GM12878 (cell line): ENCODE results near the gene SH2B3. TPM values are rescaled to one million over a fixed set of nuclear protein-coding genes. Genes with fewer than 3 reads are reported as not detected.

Source experiments
- ATAC-seq: fragments of 200-7000 bp; cut with Tn5 transposase; 3 replicates; pipeline ENCODE4 v1.9.1; 2020; ENCODE audit warnings: mild to moderate bottlenecking, moderate library complexity
- BruUV-seq: library from RNA; stranded (reverse); fragments of 400-500 nt; replicated peaks from 2 replicates; lab custom pipeline; 2021; lab: Mats Ljungman, UMichigan
- CTCF ChIA-PET: fragments of 300-600 bp; sonication (Branson Sonifier 250); formaldehyde crosslinking; extraction: SDS; loops from one replicate; lab custom pipeline; 2021; ENCODE audit warnings: inconsistent platforms; lab: Yijun Ruan, JAX
- POLR2A ChIA-PET: fragments of 350-600 bp; formaldehyde crosslinking; extraction: SDS; loops from one replicate; lab custom pipeline; 2021; ENCODE audit warnings: inconsistent platforms; lab: Charles Lee
- RAD21 ChIA-PET: fragments of 300-600 bp; sonication (Branson Sonifier 250); formaldehyde crosslinking; loops from one replicate; lab custom pipeline; 2023; ENCODE audit warnings: antibody characterized with exemption; ENCODE audit not compliant: unreplicated experiment; lab: Charles Lee
- SMC1A ChIA-PET: fragments of 300-600 bp; sonication (Branson Sonifier 250); formaldehyde crosslinking; loops from one replicate; lab custom pipeline; 2023; ENCODE audit not compliant: unreplicated experiment, uncharacterized antibody; lab: Charles Lee
- DNase-seq: peaks from one replicate; pipeline ENCODE4 v3.0.0-alpha.2; 2011; ENCODE audit warnings: low read depth, low spot score
- FAIRE-seq: peaks from 3 replicates; lab custom pipeline; 2011; peaks lifted over from hg19 to GRCh38; lab: Jason Lieb, UNC
- H2AFZ ChIP-seq: 2 replicates; pipeline ENCODE4 v1.6.0; 2011; ENCODE audit warnings: low read depth, low read length, control low read depth; ENCODE audit not compliant: control insufficient read depth
- H3K27ac ChIP-seq: 2 replicates; pipeline ENCODE4 v1.5.1; 2011; ENCODE audit warnings: control low read depth; ENCODE audit not compliant: control insufficient read depth, insufficient read depth
- H3K27me3 ChIP-seq, 2 experiments: replicated peaks in 1 of 2; 2 replicates each; pipeline versions ENCODE4 v1.6.0 to v1.6.1; 2011; ENCODE audit warnings: low read length in 1 of 2; ENCODE audit not compliant: control insufficient read depth in 2 of 2, insufficient read depth in 2 of 2
- H3K36me3 ChIP-seq, 2 experiments: 2 replicates each; pipeline ENCODE4 v1.5.1; 2011; ENCODE audit warnings: low read length in 1 of 2; ENCODE audit not compliant: control insufficient read depth in 2 of 2, insufficient read depth in 2 of 2
- H3K4me1 ChIP-seq: 2 replicates; pipeline ENCODE4 v1.6.1; 2011; ENCODE audit warnings: mild to moderate bottlenecking, low read length, moderate library complexity, mixed read lengths; ENCODE audit not compliant: control insufficient read depth, insufficient read depth
- H3K4me2 ChIP-seq: 2 replicates; pipeline ENCODE4 v1.6.0; 2011; ENCODE audit warnings: control low read depth; ENCODE audit not compliant: control insufficient read depth, insufficient read depth
- H3K4me3 ChIP-seq: fragments of 200-600 bp; sonication (generic); 2 replicates; pipeline ENCODE4 v1.5.1; 2016
- H3K79me2 ChIP-seq: 2 replicates; pipeline ENCODE4 v1.6.0; 2011; ENCODE audit warnings: low read length; ENCODE audit not compliant: control insufficient read depth, insufficient read depth
- H3K9ac ChIP-seq: 2 replicates; pipeline ENCODE4 v1.8.0; 2011; ENCODE audit warnings: low read length, control low read depth, mixed read lengths; ENCODE audit not compliant: control insufficient read depth, insufficient read depth
- H3K9me3 ChIP-seq: replicated peaks from 3 replicates; pipeline ENCODE4 v1.5.1; 2011; ENCODE audit warnings: mild to moderate bottlenecking, low read length; ENCODE audit not compliant: control insufficient read depth, insufficient read depth
- H4K20me1 ChIP-seq: 2 replicates; pipeline ENCODE4 v1.6.0; 2011; ENCODE audit not compliant: control insufficient read depth, insufficient read depth
- CBFB ChIP-seq: IDR thresholded peaks from 2 replicates; pipeline ENCODE4 v1.6.1; 2016; ENCODE audit warnings: antibody characterized with exemption, low read depth
- E4F1 ChIP-seq: fragments of 450-650 bp; IDR thresholded peaks from 2 replicates; pipeline ENCODE4 v1.6.1; 2018; ENCODE audit warnings: borderline replicate concordance, mild to moderate bottlenecking; ENCODE audit not compliant: partially characterized antibody
- MYC ChIP-seq: IDR thresholded peaks from 2 replicates; pipeline ENCODE4 v1.6.1; 2011; ENCODE audit warnings: mild to moderate bottlenecking, low read length, moderate library complexity, inconsistent platforms; ENCODE audit not compliant: insufficient read depth, insufficient replicate concordance, insufficient read length, severe bottlenecking
- RAD21 ChIP-seq: IDR thresholded peaks from 2 replicates; pipeline ENCODE4 v1.6.1; 2011; ENCODE audit warnings: mild to moderate bottlenecking, low read depth, low read length, moderate library complexity; ENCODE audit not compliant: insufficient read depth
- WGBS: methylation state at CpG from one replicate; pipeline ENCODE4 v1.1.6; 2016; ENCODE audit warnings: low lambda C conversion rate; ENCODE audit not compliant: insufficient replicate concordance, insufficient coverage; ENCODE audit errors: missing lambda C conversion rate; 5-methylcytosine and 5-hydroxymethylcytosine counted together
- in situ Hi-C: fragments of 300-500 bp; cut with MboI; formaldehyde crosslinking; loops from 9 replicates; pipeline ENCODE4 v1.14.3; 2018; ENCODE audit warnings: mixed read lengths
- intact Hi-C: fragments of 100-400 bp; cut with micrococcal nuclease; formaldehyde crosslinking; loops from one replicate; pipeline ENCODE4 v1.14.2; 2022; ENCODE audit not compliant: unreplicated experiment
- polyA plus RNA-seq, 11 experiments: library from polyadenylated mRNA; depleted of rRNA in 4 of 11; unstranded in 6 of 11; stranded (reverse) in 5 of 11; fragments of >200 nt; fragmentation: Nextera tagmentation in 4 of 11; fragmentation: Illumina TruSeq in 1 of 11; extraction: Ambion mirVana in 4 of 11; extraction: Trizol in 1 of 11; gene quantifications; 1 replicate in 1 of 11; 2 replicates in 10 of 11; pipeline versions ENCODE4 v1.2.1 to v1.2.3, GENCODE V29; 2011 to 2016; ENCODE audit warnings: inconsistent platforms in 2 of 11, missing spikeins in 2 of 11, low read depth in 1 of 11
- total RNA-seq, 4 experiments: library from RNA; depleted of rRNA in 3 of 4; stranded (reverse); fragments of >200 nt in 3 of 4; fragmentation: Illumina TruSeq in 1 of 4; extraction: Trizol in 1 of 4; gene quantifications; 2 replicates each; pipeline versions ENCODE4 v1.2.1 to v1.2.3, GENCODE V29; 2013 to 2021
- TF ChIP-seq, protein P1 (sequence below): fragments of 450-650 bp; formaldehyde crosslinking; IDR thresholded peaks from 2 replicates; pipeline ENCODE4 v1.5.0; 2022; ENCODE audit warnings: mild to moderate bottlenecking, missing genetic modification characterization
- TF ChIP-seq, protein P2 (sequence below): fragments of 450-650 bp; IDR thresholded peaks from 2 replicates; pipeline ENCODE4 v1.6.1; 2014; ENCODE audit warnings: mild to moderate bottlenecking
- TF ChIP-seq, protein P3 (sequence below): fragments of 450-650 bp; IDR thresholded peaks from 2 replicates; pipeline ENCODE4 v1.6.1; 2017; ENCODE audit warnings: mild to moderate bottlenecking, moderate library complexity

Gene SH2B3
- total and polyA plus RNA-seq, 10 of the 15 experiments (the other 5 are each of a cell fraction or from before 2014, with no cell fraction given), result 5.8 to 46.4 (median 23.3) TPM

DNA sequence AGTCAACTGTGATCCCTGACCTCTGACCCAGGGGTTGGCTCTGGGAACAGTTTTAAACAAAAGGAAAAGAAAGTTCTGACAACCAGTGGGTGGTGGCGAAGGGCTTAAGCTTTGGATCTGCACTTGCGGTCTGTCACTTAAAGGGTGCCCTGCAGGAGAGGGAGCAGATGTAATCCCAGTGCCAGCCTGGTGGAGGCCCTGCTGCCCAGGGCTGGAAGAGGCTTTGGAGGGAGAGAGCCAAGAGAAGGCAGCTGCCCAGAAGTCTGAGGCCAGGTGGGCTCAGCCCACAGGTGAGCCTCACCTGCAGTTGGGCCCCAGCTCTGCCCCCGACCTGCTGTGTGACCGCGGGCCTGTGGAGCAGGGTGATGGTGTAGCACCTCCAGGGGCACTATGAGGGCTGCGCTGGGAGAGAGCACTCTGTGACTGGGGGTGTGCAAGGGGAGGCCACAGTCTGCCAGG is 19.1 kb downstream of the SH2B3 start:
- no TSS peak for BruUV-seq
- DNase-seq (no peak), FAIRE-seq (no peak), ATAC-seq (peak; percentile 12; the same call in 2 of the 3 replicates)
- no peak overlapping the region for H3K4me3 ChIP-seq
- peaks cover 41% of the 10 kb centered on the region for H3K4me1 ChIP-seq
- WGBS, result 97% methylated on average over 6 of the region's 6 CpGs
- peaks cover 14 to 25% of the 10 kb centered on the region in 2 experiments for H3K36me3 ChIP-seq
- SMC1A ChIA-PET, result interaction anchor here (1.4 to 7.7 kb wide), 3 partner anchors 13 to 26 kb away, joined by 3 to 57 read pairs (median 14); no protein-coding TSS in a partner anchor
- in situ Hi-C loops, result loop anchor here (25.0 kb wide), 1 partner anchor 1787 kb away; the partner anchor contains the start of gene TPCN1
- H3K27me3 ChIP-seq, result no peaks in the 10 kb centered on the region
- no peak overlapping the region for H3K4me2 ChIP-seq
- H3K9ac ChIP-seq, result no peak overlapping the region
- POLR2A ChIA-PET, result interaction anchor here (1.2 to 12.0 kb wide), 3 partner anchors 10 to 26 kb away, joined by 3 to 188 read pairs (median 4); partner anchors contain the start of gene SH2B3
- H3K27ac ChIP-seq, result no peak overlapping the region
- no peaks in the 10 kb centered on the region for H3K9me3 ChIP-seq
- RAD21 ChIA-PET, result interaction anchor here (0.6 to 2.1 kb wide), 2 partner anchors 27 to 672 kb away, joined by 3 to 5 read pairs; no protein-coding TSS in a partner anchor
- intact Hi-C loops, result no loop called here
- CTCF ChIA-PET, result interaction anchor here (0.7 to 10.2 kb wide), 3 partner anchors 12 to 22 kb away, joined by 3 to 160 read pairs (median 5); no protein-coding TSS in a partner anchor
- no peak overlapping the region for H2AFZ ChIP-seq
- H3K79me2 ChIP-seq, result peaks cover 62% of the 10 kb centered on the region
- peaks cover 7% of the 10 kb centered on the region; the same call in 1 of the 2 replicates for H4K20me1 ChIP-seq
- TF ChIP-seq RAD21 (peak; percentile 21; the same call in 1 of the 2 replicates), E4F1 (no peak), MYC (no peak), CBFB (no peak)
- TF ChIP-seq, protein P1, sequence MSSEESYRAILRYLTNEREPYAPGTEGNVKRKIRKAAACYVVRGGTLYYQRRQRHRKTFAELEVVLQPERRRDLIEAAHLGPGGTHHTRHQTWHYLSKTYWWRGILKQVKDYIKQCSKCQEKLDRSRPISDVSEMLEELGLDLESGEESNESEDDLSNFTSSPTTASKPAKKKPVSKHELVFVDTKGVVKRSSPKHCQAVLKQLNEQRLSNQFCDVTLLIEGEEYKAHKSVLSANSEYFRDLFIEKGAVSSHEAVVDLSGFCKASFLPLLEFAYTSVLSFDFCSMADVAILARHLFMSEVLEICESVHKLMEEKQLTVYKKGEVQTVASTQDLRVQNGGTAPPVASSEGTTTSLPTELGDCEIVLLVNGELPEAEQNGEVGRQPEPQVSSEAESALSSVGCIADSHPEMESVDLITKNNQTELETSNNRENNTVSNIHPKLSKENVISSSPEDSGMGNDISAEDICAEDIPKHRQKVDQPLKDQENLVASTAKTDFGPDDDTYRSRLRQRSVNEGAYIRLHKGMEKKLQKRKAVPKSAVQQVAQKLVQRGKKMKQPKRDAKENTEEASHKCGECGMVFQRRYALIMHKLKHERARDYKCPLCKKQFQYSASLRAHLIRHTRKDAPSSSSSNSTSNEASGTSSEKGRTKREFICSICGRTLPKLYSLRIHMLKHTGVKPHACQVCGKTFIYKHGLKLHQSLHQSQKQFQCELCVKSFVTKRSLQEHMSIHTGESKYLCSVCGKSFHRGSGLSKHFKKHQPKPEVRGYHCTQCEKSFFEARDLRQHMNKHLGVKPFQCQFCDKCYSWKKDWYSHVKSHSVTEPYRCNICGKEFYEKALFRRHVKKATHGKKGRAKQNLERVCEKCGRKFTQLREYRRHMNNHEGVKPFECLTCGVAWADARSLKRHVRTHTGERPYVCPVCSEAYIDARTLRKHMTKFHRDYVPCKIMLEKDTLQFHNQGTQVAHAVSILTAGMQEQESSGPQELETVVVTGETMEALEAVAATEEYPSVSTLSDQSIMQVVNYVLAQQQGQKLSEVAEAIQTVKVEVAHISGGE (CRISPR knock-in tag), result no peak
- TF ChIP-seq, protein P2, sequence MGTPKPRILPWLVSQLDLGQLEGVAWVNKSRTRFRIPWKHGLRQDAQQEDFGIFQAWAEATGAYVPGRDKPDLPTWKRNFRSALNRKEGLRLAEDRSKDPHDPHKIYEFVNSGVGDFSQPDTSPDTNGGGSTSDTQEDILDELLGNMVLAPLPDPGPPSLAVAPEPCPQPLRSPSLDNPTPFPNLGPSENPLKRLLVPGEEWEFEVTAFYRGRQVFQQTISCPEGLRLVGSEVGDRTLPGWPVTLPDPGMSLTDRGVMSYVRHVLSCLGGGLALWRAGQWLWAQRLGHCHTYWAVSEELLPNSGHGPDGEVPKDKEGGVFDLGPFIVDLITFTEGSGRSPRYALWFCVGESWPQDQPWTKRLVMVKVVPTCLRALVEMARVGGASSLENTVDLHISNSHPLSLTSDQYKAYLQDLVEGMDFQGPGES, result no peak
- TF ChIP-seq, protein P3, sequence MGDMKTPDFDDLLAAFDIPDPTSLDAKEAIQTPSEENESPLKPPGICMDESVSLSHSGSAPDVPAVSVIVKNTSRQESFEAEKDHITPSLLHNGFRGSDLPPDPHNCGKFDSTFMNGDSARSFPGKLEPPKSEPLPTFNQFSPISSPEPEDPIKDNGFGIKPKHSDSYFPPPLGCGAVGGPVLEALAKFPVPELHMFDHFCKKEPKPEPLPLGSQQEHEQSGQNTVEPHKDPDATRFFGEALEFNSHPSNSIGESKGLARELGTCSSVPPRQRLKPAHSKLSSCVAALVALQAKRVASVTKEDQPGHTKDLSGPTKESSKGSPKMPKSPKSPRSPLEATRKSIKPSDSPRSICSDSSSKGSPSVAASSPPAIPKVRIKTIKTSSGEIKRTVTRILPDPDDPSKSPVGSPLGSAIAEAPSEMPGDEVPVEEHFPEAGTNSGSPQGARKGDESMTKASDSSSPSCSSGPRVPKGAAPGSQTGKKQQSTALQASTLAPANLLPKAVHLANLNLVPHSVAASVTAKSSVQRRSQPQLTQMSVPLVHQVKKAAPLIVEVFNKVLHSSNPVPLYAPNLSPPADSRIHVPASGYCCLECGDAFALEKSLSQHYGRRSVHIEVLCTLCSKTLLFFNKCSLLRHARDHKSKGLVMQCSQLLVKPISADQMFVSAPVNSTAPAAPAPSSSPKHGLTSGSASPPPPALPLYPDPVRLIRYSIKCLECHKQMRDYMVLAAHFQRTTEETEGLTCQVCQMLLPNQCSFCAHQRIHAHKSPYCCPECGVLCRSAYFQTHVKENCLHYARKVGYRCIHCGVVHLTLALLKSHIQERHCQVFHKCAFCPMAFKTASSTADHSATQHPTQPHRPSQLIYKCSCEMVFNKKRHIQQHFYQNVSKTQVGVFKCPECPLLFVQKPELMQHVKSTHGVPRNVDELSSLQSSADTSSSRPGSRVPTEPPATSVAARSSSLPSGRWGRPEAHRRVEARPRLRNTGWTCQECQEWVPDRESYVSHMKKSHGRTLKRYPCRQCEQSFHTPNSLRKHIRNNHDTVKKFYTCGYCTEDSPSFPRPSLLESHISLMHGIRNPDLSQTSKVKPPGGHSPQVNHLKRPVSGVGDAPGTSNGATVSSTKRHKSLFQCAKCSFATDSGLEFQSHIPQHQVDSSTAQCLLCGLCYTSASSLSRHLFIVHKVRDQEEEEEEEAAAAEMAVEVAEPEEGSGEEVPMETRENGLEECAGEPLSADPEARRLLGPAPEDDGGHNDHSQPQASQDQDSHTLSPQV, result no peak
